GM21367 (cell line): Measurements from ENCODE around the gene MUC13.
A peak's percentile ranks its signal among the peaks of the same experiment; 100 is the strongest.

Experiments
- ATAC-seq: cut with Tn5 transposase; IDR thresholded peaks from one replicate; pipeline ENCODE4 v1.9.1; 2021; ENCODE audit not compliant: unreplicated experiment

The MUC13 gene

GRCh38 chr3:124951511-124952281 is 17.1 kb upstream of the MUC13 start:
- no peak for ATAC-seq

DNA sequence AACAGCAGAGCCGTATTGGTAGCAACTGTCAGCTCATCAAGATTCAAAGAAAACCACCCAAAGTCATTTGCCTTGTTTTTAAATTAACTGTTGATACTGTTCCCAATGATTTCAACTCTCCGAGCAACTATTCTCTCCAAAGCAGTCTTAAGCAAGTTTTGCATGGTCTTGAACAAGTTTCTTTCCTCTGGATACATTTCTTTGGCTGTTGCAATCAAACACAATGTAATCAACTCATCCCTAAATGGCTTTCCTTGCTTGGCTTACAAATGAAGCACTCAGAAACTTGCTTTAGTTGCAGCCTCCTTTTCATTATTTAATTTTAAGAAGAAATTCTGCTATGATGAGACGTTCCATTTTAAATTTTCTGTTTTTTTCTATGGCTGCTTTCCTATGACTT is 15.5 kb upstream of the MUC13 start:
- no peak for ATAC-seq

DNA sequence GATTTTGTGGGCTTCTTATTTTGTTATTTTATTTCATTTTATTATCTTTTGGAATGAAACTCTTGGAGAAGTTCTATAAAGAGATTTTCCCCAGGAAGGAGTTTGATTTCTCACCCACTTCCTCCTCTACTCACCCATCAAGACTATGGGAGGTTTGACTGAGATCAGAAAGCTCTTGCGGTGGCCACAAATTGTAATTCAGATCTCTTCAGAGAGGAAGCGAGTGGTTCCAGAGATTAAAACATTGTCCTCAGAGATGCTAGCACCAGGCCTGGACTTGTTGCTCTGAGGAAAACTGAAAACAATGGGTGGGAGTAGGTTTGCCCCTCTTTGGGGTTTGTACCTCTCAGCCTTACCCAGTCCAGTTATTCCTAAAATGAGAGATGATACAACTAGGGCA is 8.1 kb upstream of the MUC13 start:
- ATAC-seq, result no peak

DNA sequence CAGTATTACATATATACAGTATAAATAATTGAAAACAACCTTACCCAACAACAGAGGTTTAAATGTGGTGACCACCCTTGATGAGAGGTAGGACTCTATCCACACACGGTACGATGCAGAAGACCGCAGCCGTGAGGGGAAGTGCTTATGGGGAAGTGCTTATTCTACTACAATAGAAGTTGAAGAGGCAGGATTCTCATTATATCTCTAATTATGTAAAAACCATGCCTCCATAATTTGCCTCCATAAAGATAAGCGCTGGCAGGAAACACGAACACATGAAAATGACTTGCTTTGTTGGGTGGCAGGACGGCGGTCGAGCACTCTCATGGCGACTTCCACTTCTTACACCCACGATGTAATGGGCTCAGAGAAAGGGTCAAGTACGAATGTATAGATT is 7.2 kb upstream of the MUC13 start:
- no peak for ATAC-seq

DNA sequence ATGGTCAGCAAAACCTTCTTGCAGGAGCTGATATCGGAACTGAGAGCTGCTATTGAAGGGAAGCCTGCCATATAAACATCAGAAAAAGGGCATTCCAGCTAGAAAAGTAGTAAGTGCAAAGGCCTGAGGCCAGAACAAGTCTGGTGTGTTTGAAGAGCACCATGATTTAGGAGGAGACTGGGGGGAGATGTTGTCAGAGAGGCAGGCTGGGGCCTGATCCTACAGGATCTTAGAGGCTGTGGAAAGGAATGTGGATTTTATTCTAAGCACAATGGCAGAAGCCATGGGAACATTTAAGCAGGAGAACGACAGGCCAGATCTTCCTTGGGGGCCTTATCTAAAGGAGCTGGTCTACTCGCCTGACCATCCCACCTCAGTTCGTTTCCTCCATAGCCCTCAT is 5.1 kb upstream of the MUC13 start:
- no peak for ATAC-seq

DNA sequence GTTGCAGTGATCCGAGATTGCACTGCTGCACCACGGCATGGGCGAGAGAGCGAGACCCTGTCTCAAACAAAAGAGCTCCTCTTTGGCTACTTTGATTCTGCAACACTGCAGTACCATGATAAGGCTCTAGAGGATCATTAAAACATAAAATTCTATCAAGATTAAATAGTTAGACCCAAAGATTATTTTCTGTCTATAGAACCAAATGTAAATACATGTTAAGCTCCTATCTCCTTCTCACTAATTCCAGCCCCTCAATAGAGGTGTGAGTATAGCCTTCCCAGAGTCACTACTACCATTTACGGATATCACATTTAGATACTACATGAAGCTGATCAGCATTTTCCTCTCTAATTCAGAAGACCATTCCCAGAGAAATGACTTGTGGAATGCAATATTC is 4.3 kb upstream of the MUC13 start:
- ATAC-seq, result no peak

GRCh38 chr3:124937049-124937448 is 2.5 kb upstream of the MUC13 start:
- no peak for ATAC-seq

- ATAC-seq, result no peak
Observed at GRCh38 chr3:124935794-124936542, 1.4 kb upstream of the MUC13 start.

DNA sequence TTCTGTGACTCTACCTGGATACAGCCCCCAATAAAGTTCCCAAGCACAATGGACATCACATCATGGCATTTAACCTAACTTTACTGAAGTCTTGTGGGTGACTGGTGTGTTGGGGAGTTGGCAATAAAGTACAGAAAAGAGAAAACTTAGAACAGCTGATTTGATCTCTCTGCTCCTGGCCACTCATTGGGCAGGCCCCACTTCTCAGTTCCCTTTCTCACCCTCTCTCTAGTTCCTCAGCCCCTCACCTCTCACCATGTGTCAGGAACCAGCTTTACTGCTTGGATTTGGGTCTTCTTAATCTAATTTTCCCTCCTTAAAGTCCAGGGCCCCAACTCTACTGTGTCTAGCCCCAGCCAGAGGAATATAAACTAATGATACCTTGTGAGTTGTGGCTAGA is 713 bp upstream of the MUC13 start:
- no peak for ATAC-seq

GRCh38 chr3:124928333-124929202 is 6.0 kb downstream of the MUC13 start:
- no peak for ATAC-seq

- ATAC-seq, result peak; percentile 50
Observed at GRCh38 chr3:124927574-124928045, 6.9 kb downstream of the MUC13 start.

- no peak for ATAC-seq
Observed at GRCh38 chr3:124926426-124927101, 8.0 kb downstream of the MUC13 start.

DNA sequence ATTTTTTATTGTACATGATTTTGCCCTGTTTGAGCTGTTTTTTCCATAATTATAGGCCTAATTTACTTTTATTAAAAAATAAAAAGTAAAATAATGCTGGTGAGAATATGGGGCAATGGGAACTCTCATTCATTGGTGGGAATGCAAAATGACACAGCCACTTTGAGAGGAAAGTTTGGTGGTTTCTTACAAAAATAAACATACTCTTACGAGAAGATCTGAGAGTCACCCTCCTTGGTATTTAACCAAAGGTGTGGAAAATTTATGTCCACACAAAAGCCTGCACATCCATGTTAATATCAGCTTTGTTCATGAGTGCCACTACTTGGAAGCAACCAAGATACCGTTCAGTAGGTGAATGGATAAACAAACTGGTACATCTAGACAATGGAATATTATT is 9.8 kb downstream of the MUC13 start:
- no peak for ATAC-seq

GRCh38 chr3:124923833-124924232 is 10.7 kb downstream of the MUC13 start:
- ATAC-seq, result no peak

GRCh38 chr3:124920718-124921117 is 13.8 kb downstream of the MUC13 start:
- ATAC-seq, result no peak

DNA sequence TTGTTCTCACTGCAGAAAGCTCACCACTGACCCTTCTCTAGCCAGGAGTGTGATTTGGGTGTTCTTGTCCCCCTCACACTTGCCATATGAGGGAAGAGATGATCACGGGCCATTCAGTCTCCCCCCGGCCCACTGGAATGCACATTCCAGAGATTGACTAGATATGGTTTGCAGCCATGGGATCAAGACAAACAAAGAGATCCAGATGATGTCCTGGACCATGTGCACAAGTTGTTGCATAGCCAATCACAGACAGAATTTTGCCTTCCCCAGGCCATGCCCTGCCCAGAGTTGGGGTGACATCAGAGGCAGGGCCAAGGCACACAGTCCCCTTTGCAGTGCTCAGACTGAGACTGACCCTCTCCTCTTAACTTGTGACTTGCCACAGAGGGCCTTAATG is 14.8 kb downstream of the MUC13 start:
- no peak for ATAC-seq

GRCh38 chr3:124918524-124918923 is 16.0 kb downstream of the MUC13 start:
- ATAC-seq, result no peak

GRCh38 chr3:124916837-124917409 is 17.6 kb downstream of the MUC13 start:
- ATAC-seq, result no peak

- ATAC-seq, result no peak
Observed at GRCh38 chr3:124915254-124915653, 19.3 kb downstream of the MUC13 start.

GRCh38 chr3:124907957-124908356 is 26.6 kb downstream of the MUC13 start:
- ATAC-seq, result no peak
